AG09309 (cell line): ENCODE results near the gene DDX17.
A peak's percentile ranks its signal among the peaks of the same experiment; 100 is the strongest.

Experiments
- DNase-seq: peaks from one replicate; pipeline ENCODE4 v3.0.0-alpha.2; 2010; ENCODE audit warnings: low read depth
- H3K4me3 ChIP-seq: 2 replicates; pipeline ENCODE4 v1.5.1; 2011; ENCODE audit warnings: mild to moderate bottlenecking, low read depth, low read length, moderate library complexity; ENCODE audit not compliant: control insufficient read depth
- CTCF ChIP-seq: IDR thresholded peaks from 2 replicates; pipeline ENCODE4 v1.5.1; 2011; ENCODE audit warnings: mild to moderate bottlenecking, low read depth, low read length, inconsistent platforms; ENCODE audit not compliant: insufficient read depth, control insufficient read depth; ENCODE audit errors: missing control alignments

The DDX17 gene

DNA sequence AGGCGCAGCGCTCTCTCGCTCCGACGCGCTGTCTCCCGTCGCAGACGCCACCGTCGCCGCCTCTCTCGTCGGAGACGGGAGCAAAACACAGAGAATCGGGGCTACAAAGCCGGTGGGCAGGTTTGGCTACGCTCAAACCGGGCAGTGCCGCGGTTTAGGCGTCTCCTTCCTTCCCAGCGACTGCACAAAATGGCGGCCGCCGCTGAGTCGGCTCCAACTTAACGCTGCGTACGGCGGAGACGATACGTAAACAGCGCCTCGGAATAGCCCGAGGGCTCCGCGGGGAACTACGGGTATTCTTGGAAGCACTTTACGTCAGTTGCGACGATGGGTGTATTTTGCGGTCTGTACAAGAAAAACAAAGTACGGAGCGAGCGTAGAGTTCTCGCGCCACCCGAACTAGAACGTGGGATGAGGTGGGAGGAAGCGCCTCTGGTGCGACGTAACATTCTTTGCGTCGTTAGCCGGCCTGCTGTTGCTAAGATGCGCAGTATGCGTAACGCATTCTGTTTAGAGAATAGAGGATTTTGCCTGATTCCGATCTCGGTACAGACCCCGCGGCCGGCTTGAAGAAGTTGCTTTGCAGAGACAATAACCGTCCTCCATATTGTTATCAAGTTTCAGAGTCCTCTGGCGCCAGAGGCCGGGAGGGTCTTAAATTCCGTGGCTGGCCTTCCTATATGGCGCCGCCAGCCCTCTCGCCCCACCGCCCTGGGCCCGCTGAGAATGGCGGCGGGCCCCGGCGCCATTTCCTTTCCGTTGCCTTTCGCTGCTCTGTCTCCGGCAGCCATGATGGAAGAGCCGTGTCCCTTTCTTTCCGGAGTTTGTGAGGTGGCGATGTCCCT lies at the start of gene DDX17:
DDX17 (minus strand) TSS at position 194 of the 845 bp plus-strand sequence.
- no peak for TF ChIP-seq CTCF
- H3K4me3 ChIP-seq: peak within 1 kb of the TSS; percentile 58
- DNase-seq: peak; percentile 88

DNA sequence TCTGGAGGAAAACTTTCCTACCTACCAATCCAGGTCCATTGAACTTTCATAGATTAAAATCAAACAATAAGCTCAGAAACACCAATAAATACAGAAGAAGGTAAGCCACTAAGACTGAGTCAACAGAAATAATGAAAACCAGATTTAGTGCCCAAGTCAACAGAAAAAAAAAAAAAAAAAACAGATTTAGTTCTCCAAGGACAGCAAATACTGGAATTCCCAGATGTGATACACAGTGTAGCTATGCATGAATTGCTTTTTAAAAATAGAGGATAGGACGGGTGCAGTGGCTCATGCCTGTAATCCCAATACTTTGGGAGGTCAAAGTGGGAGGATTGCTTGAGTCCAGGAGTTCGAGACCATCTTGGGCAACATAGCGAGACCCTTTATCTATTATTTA lies 48.2 kb upstream of the DDX17 start:
- peak; percentile 75 for DNase-seq
- TF ChIP-seq CTCF: no peak
- no peak overlapping the region for H3K4me3 ChIP-seq

DNA sequence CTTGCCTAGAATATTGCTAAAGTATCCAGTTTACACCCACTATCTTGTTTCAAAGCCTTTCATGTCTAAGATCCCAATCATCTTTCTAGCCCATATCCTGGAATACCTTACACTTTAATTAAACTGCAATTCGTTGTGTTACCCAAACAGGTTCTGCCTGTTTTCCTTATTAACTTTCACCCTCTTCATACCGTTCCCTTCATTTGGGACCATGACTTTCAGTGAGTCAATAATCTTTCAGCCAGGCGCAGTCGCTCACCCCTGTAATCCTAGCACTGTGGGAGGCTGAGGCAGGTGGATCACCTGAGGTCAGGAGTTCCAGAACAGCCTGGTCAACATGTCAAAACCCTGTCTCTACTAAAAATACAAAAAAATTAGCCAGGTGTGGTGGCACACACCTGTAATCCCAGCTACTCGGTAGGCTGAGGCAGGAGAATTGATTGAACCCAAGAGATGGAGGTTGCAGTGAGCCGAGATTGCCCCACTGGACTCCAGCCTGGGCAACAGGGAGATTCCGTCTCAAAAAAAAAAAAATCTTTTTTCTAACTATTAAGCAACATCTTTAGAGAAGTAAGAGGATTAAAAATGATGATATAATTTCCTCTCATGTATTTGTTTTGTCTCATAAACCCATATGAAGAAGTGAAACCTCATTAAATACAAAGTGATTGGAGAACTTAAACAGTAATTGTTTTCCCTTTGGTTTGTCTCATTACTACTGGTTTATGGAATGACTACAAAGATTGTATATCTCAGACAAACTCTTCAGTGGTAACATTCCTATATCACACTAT lies 43.2 kb upstream of the DDX17 start:
- DNase-seq: no peak
- no peak overlapping the region for H3K4me3 ChIP-seq
- TF ChIP-seq CTCF: no peak

DNA sequence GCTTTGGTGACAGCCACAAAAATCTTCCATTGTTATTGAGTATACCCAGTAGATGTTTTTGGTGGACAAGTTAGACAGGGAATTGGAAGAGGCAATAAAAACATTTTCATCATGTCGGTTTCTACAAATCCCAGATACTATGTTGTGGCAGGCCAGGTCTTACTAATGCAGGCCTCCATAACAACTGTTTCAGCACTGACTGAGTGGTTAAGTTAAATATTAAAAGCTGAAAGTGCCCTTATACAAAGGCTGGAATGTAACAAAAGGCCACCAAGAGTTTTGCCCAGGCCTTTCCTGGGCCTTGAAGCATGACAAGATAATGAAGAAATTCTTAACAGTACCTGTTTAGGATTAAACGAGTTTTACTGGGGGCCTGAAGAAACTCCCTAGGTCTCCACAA lies 34.6 kb upstream of the DDX17 start:
- no peak overlapping the region for H3K4me3 ChIP-seq
- DNase-seq: no peak
- no peak for TF ChIP-seq CTCF

DNA sequence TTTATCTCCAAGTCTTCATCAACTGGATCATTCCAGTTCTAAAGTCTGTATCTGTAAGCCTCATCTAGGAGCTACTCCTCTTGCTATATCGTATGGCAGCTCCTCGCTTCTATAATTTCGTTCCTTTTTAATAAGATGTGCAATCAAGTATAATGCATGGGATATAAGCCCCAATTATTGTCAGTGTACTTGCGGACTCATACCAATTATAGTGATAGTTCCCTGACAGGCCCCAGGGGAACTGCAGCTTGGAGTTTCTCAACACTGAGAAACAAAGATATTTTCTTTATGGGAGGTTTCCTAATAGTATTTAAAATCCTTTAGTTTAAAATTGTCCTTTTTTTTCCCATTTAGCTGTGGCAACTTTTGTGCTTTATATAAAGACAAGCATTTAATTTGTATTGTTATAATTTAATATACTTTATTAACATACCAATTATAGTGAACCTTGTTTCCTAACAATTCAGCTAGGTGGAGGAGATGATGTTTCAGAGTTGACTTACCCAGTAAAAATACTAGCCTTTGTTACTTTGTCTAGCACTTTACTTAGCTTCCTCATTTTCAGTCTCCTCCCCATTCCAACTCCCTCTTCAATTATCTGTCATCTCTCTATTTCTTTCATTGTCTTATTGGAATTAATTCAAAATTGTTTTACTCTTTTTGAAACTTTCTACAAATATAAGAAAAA lies 25.3 kb upstream of the DDX17 start:
- no peak overlapping the region for H3K4me3 ChIP-seq
- no peak for DNase-seq
- no peak for TF ChIP-seq CTCF

- no peak for DNase-seq
- no peak for TF ChIP-seq CTCF
- no peak overlapping the region for H3K4me3 ChIP-seq
These were observed 18.3 kb upstream of the DDX17 start for GRCh38 chr22:38524429-38524828.
